Ishikawa (cell line): ENCODE data around the gene FFAR4.

ENCODE experiments used
- CEBPB ChIP-seq: IDR thresholded peaks from 2 replicates; pipeline ENCODE4 v1.6.1; 2012
- CREB1 ChIP-seq: IDR thresholded peaks from 2 replicates; pipeline ENCODE4 v1.6.1; 2012; ENCODE audit warnings: low read depth
- EGR1 ChIP-seq: IDR thresholded peaks from 2 replicates; pipeline ENCODE4 v1.6.1; 2012
- EP300 ChIP-seq: IDR thresholded peaks from 2 replicates; pipeline ENCODE4 v1.6.1; 2012; ENCODE audit warnings: borderline replicate concordance
- FOXM1 ChIP-seq: IDR thresholded peaks from 2 replicates; pipeline ENCODE4 v1.6.1; 2012; ENCODE audit warnings: low read depth, borderline replicate concordance
- NFIC ChIP-seq: IDR thresholded peaks from 2 replicates; pipeline ENCODE4 v1.6.1; 2012
- RAD21 ChIP-seq: IDR thresholded peaks from 2 replicates; pipeline ENCODE4 v1.6.1; 2012; ENCODE audit warnings: low read depth
- REST ChIP-seq: IDR thresholded peaks from 2 replicates; pipeline ENCODE4 v1.6.1; 2012; ENCODE audit warnings: low read depth, mild to moderate bottlenecking
- TAF1 ChIP-seq: IDR thresholded peaks from 2 replicates; pipeline ENCODE4 v1.6.1; 2012; ENCODE audit warnings: low read depth, mild to moderate bottlenecking
- TCF12 ChIP-seq: IDR thresholded peaks from 2 replicates; pipeline ENCODE4 v1.6.1; 2012; ENCODE audit warnings: low read depth
- TEAD4 ChIP-seq: IDR thresholded peaks from 2 replicates; pipeline ENCODE4 v1.6.1; 2012
- YY1 ChIP-seq: IDR thresholded peaks from 2 replicates; pipeline ENCODE4 v1.6.1; 2012; ENCODE audit warnings: low read depth
- ZBTB7A ChIP-seq: IDR thresholded peaks from 2 replicates; pipeline ENCODE4 v1.6.1; 2012; ENCODE audit warnings: low read depth
- TF ChIP-seq, protein P1 (sequence below): IDR thresholded peaks from 2 replicates; pipeline ENCODE4 v1.6.1; 2012
- TF ChIP-seq, protein P2 (sequence below): IDR thresholded peaks from 2 replicates; pipeline ENCODE4 v1.6.1; 2012

The FFAR4 gene

GRCh38 chr10:93566435-93567276 lies at the start of gene FFAR4:
TSS of gene FFAR4 (plus strand) at chr10:93566665. CDS start at chr10:93566721, 56 bp downstream.
- TF ChIP-seq NFIC (peak; percentile 48; the same call in 1 of the 2 replicates), FOXM1 (no peak), ZBTB7A (peak; percentile 50; the same call in 1 of the 2 replicates), YY1 (no peak), REST (no peak), TCF12 (peak; percentile 58; the same call in 1 of the 2 replicates), CEBPB (peak; percentile 98), TEAD4 (no peak), EP300 (no peak), CREB1 (no peak), EGR1 (no peak), RAD21 (no peak), TAF1 (peak; percentile 27; the same call in 1 of the 2 replicates)
- TF ChIP-seq, protein P1, sequence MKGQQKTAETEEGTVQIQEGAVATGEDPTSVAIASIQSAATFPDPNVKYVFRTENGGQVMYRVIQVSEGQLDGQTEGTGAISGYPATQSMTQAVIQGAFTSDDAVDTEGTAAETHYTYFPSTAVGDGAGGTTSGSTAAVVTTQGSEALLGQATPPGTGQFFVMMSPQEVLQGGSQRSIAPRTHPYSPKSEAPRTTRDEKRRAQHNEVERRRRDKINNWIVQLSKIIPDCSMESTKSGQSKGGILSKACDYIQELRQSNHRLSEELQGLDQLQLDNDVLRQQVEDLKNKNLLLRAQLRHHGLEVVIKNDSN, result no peak
- TF ChIP-seq, protein P2, sequence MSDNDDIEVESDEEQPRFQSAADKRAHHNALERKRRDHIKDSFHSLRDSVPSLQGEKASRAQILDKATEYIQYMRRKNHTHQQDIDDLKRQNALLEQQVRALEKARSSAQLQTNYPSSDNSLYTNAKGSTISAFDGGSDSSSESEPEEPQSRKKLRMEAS, result peak; percentile 80

DNA sequence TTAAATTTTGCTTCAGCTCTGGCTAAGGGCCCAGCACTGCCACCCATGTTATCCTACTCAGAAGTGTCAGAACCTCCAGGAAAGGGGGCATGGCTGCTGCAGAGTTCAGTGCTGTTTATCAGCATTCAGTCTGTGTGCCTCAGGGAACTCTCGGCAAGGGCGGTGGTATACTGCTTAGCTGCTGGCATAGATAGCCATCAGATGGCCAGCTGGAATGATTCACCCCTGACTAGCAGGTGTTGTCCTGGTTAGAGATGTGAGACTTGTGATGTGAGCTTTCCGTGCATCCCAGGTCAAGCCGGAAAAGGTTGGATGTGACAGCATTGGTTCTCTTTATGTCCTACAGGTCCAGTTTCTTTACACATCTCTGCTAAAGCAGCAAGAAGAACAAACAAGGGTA lies 47.9 kb upstream of the FFAR4 start:
- TF ChIP-seq EP300 (no peak), REST (no peak), CREB1 (no peak), TAF1 (no peak), NFIC (no peak), RAD21 (no peak), FOXM1 (no peak), TEAD4 (no peak), YY1 (no peak), CEBPB (no peak), ZBTB7A (no peak), TCF12 (no peak), EGR1 (no peak)
- TF ChIP-seq, protein P1, result no peak
- TF ChIP-seq, protein P2, result no peak

GRCh38 chr10:93535293-93535692 lies 31.2 kb upstream of the FFAR4 start:
- TF ChIP-seq TEAD4 (no peak), REST (no peak), TCF12 (no peak), FOXM1 (no peak), YY1 (no peak), NFIC (no peak), EGR1 (no peak), CEBPB (no peak), EP300 (no peak), ZBTB7A (no peak), RAD21 (no peak), CREB1 (no peak), TAF1 (no peak)
- TF ChIP-seq, protein P1, result no peak
- TF ChIP-seq, protein P2, result no peak
